Loucy (cell line): ENCODE results near the gene FALEC.

Source experiments
- EZH2phosphoT487 ChIP-seq: fragments of 200-600 bp; IDR thresholded peaks from 2 replicates; pipeline ENCODE4 v1.6.1; 2018; ENCODE audit warnings: antibody characterized with exemption, mild to moderate bottlenecking, moderate library complexity, borderline replicate concordance
- TF ChIP-seq, protein P1 (sequence below): fragments of 200-600 bp; sonication (generic); conservative IDR thresholded peaks from 2 replicates; pipeline ENCODE4 v1.5.1; 2014; ENCODE audit warnings: mild to moderate bottlenecking, antibody characterized with exemption, low read length

DNA sequence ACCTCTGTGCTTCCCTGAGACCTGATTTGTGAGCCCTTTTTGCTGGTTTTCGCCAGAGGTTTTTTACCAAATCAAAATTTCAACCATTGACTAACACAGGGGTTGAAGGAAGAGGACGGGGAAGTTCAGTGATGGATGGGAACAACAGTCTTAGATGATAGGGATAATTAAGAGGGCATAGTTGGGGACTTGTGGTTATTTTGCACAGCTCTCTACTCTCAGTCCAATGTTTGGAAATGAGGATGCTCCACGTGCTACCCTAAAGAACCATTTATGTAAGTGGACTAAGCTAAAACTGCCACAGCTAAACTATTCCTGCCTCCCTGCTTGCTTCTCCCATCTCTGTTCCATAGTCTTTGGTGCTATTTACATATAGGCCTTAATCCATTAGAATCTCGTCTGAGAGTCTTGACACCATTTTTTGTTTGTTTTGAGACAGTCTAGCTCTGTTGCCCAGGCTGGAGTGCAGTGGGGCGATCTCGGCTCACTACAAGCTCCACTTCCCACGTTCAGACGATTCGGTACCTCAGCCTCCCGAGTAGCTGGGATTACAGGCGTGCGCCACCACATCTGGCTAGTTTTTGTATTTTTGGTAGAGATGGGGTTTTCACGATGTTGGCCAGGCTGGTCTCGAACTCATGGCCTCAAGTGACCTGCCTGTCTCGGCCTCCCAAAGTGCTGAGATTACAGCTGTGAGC lies 64.5 kb downstream of the FALEC start:
- TF ChIP-seq, protein P1, sequence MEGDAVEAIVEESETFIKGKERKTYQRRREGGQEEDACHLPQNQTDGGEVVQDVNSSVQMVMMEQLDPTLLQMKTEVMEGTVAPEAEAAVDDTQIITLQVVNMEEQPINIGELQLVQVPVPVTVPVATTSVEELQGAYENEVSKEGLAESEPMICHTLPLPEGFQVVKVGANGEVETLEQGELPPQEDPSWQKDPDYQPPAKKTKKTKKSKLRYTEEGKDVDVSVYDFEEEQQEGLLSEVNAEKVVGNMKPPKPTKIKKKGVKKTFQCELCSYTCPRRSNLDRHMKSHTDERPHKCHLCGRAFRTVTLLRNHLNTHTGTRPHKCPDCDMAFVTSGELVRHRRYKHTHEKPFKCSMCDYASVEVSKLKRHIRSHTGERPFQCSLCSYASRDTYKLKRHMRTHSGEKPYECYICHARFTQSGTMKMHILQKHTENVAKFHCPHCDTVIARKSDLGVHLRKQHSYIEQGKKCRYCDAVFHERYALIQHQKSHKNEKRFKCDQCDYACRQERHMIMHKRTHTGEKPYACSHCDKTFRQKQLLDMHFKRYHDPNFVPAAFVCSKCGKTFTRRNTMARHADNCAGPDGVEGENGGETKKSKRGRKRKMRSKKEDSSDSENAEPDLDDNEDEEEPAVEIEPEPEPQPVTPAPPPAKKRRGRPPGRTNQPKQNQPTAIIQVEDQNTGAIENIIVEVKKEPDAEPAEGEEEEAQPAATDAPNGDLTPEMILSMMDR: no peak
- no peak for TF ChIP-seq EZH2phosphoT487
